Stimulated activated CD8-positive, alpha-beta memory T cell treated with anti-CD3 and anti-CD28 coated beads, Interleukin-12 subunit alpha, Interleukin-12 subunit beta, amount 100 ng/mL, for 4 hours (primary cell): ENCODE measurements around the gene CCDC17.

ENCODE experiments used
- DNase-seq: peaks from one replicate; pipeline ENCODE4 v3.0.0-alpha.2; 2020; ENCODE audit warnings: low read depth

CCDC17 gene

DNA sequence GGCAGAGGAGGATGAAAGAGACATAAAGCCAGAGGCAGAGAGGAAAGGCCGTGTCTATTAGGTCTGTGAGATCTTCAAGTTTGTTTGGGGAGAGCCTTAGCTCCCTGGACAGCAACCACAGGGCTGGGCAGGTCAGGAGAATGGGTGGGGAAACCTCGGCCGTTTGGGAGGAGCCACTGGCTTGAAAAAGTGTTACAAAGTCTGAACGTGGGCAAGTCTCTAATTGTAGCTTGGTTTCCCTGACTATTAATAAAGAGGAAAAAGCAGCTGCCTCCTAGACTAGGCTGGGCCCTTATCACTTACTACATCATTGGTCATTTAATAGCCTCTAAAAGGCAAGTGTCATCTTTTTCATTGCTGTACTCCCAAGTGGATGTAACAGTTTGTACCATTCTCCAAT is at the start of gene CCDC17:
CCDC17 (minus strand) TSS at position 83 of the 400 bp plus-strand sequence. CDS start 145 bp downstream, outside the sequence.
- DNase-seq, result no peak

- no peak for DNase-seq
Observed at GRCh38 chr1:45669859-45670655, 46.2 kb upstream of the CCDC17 start.

DNA sequence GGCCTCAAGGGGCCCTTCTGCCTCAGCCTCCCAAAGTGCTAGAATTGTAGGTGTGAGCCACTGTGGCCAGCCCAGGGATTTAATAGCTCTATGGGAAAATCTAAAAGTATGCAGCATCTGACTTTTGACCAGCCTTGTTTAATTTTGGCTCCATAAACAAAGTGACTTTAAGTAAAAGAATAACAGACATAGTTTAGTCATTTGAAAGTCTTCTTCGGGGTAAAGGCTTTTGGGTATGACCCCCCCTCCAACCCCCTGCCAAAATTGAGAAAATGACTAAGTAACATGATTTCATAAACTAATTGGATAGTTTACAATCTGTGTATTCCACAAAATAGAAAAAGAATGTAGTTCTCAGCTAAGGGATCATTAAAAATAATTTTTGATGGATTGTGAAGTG is 45.5 kb upstream of the CCDC17 start:
- DNase-seq, result no peak

DNA sequence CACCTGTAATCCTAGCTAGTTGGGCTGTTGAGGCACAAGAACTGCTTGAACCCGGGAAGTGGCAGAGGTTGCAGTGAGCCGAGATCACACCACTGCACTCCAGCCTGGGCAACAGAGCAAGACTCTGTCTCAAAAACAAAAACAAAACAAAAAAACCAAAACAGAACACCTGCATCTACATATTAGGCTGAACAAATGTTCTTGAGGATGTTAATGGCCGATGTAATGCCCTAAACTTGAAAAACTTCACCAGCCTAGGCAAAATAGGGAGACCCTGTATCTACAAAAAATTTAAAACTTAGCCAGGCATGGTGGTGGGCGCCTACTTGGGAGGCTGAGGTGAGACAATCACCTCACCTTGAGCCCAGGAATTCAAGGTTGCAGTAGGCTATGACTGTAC is 44.7 kb upstream of the CCDC17 start:
- DNase-seq, result no peak

DNA sequence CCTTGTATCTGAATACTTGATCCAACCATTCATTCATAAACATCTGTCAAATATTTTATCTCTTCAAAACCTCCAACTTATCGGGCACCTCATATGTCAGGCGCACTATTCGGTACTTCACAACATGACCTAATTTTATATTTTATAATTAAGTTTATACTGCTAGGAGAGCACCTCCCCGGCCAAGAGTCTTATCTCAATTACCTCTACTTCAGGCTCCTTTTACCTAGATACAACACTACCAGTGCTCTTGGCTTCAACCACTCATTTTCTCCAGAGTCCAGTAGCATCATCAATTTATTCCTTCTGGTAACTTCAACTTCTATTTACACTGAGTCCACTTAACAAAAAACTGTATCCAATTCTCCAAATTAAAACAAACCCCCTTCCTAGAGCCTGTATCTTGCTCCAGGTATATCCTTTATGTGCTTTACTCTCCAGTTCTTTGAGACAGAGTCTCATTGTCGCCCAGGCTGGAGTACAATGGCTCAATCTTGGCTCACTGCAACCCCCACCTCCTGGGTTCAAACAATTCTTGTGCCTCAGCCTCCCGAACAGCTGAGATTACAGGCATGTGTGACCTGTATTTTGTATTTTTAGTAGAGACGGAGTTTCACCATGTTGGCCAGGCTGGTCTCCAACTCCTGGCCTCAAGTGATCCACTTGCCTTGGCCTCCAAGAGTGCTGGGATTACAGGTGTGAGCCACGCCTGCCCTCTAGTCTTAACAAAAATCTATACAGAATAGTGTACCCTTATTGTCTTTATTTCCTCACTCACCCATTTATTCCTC is 43.7 kb upstream of the CCDC17 start:
- no peak for DNase-seq

DNA sequence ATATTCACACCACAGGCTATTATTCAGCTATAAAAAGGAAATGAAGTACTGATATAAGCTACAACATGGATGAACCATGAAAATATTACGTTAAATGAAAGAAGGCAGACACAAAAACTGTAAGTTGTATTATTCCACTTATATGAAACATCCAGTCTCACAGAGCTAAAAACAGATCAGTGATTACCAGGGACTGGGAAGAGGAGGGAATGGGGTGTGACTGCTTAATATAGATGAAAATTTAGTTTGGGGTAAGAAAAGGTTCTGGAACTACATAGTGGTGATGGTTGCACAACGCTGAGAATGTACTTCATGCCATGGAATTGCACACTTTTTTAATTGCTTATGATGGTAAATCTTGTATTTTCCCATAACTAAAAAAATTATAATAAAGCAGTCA is 43.0 kb upstream of the CCDC17 start:
- DNase-seq, result no peak

GRCh38 chr1:45660336-45660735 is 36.5 kb upstream of the CCDC17 start:
- no peak for DNase-seq

GRCh38 chr1:45659222-45659621 is 35.4 kb upstream of the CCDC17 start:
- DNase-seq, result no peak

- DNase-seq, result no peak
Observed at GRCh38 chr1:45658171-45658570, 34.3 kb upstream of the CCDC17 start.

DNA sequence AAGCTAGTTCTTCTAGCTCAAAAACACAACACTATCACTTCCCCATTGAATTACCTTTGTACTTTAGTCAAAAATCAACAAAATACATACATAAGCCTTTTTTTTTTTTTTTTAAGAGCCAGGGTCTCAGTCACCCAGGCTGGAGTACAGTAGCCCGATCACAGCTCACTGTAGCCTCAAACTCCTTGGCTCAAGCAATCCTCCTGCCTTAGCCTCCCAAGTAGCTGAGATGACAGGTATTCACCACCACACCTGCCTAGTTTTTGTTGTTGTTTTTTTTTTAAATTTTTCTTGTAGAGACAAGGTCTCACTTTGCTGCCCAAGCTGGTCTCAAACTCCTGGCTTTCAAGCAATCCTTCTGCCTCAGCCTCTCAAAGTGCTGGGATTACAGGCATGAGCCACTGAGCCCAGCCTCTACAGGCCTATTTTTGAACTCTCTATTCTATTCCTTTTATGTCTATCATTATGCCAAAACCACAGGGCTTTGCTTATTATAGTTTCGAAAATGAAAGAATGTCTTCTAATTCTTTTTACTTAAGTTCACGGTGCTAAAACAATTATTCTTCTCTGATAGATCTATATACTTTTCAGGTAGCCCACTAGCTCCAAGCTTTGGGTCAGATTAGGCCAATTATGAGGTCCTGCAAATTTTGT is 32.8 kb upstream of the CCDC17 start:
- no peak for DNase-seq

- no peak for DNase-seq
Observed at GRCh38 chr1:45654540-45655280, 30.9 kb upstream of the CCDC17 start.

DNA sequence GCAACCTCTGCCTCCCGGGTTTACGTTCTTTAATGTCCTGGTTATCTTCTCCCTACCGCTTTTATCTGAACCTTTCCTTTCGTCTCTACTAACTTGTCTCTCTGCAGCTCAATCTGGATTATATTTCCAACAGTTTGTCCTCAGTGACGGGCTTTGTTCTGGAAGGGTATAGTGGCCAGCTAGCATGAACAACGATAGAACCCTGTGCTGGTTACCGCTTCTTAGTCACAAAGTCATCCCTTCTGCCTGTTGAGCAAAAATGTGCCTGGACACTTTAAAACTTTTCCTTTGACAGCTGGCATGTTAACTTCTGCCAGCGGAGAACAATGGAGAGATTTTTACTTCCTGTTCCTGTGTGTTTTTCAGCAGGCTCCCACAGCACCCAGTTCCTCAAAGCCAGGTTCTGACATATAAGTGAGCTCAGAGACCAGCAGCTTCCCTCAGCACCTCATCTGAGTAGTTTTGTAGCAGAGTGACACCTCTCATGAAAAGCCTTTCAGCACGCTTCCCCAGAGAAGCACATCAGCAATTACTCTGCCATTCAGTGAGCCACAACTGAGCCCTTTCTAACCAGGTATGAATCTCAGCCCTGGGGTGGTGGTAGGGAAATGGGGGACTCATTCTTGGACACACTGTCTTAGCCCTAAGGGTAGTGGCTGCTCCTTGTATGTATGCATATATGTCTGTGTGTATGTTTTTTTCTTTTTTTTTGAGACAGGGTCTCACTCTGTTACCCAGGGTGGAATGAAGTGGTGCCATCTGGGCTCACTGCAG is 23.6 kb upstream of the CCDC17 start:
- DNase-seq, result no peak

- DNase-seq, result no peak
Observed at GRCh38 chr1:45644661-45645060, 20.8 kb upstream of the CCDC17 start.

- DNase-seq, result no peak
Observed at GRCh38 chr1:45643978-45644377, 20.1 kb upstream of the CCDC17 start.

GRCh38 chr1:45643321-45643720 is 19.5 kb upstream of the CCDC17 start:
- no peak for DNase-seq

DNA sequence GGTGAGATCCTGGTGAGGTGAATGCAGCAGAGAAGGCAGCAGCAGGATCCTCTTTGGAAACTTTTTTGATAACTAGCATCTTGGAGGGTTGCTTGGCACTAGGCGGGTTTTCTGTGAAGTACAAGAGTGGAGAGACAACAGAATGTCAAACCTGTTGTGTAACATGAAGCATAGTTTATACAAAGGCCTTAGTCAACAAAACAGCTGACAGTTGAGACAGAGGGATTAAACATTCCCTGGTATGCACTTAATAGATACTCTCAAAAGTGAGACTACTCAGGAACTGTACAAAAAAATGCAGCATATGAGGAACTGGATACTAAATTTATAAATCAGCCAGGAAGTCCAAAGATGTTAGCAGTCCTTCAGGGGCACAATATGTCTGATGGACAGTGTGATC is 16.4 kb upstream of the CCDC17 start:
- DNase-seq, result no peak

GRCh38 chr1:45635211-45635610 is 11.4 kb upstream of the CCDC17 start:
- no peak for DNase-seq

DNA sequence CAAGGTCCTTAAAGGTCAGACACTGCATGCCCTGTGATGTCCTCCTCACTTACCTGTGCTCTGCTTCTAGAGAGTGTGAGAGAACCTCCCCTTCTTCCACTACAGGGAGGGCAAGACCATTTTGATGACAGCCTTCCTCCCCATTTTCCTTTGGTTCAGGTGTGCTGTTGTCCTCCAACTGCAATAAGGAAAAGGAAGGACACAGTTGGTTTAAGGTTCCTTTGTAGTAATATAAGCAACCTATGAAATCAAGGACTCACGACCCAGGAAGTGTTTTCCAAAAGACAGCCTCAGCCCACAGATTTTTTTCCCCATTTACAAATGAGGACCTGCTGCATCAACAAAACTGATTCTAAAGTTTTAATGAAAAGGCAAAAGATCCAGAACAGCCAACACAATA is 6.6 kb upstream of the CCDC17 start:
- DNase-seq, result no peak

- DNase-seq, result no peak
Observed at GRCh38 chr1:45629035-45629434, 5.2 kb upstream of the CCDC17 start.

GRCh38 chr1:45622524-45623394 is 1.1 kb downstream of the CCDC17 start:
- no peak for DNase-seq
